ENCODE data around the gene ST3GAL3.
"Not testable (repeated sequence)": the region's sequence is repeated elsewhere in the genome, so short reads cannot be mapped to it uniquely, and the experiment has no call there.

Gene ST3GAL3

GRCh38 chr1:43760745-43761317 is 53.5 kb downstream of the ST3GAL3 start:
- peak; percentile 50 for DNase-seq

DNA sequence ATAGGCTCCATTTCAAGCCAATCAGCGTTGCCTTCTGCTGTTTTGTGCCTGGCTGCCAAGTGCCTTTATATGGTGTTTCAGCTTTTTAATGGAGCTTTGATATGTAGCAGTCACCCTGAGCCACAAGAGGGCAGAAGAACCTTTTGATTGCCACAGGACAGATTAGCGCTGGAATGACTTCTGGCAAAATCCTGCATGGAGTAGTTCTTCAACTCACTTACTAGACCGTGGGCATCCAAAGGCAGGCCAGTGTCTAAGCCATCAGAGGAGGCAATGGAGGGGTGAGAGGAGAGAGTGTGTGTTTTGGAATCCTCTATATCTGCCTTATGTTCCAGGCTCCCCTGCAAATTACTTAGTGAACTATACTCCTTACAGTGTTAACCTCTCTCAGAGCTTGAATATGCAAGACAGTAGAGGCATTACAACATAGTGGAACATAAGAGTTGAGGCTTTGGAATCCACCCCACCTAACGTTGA is 56.2 kb downstream of the ST3GAL3 start:
- DNase-seq, result peak; percentile 89

DNA sequence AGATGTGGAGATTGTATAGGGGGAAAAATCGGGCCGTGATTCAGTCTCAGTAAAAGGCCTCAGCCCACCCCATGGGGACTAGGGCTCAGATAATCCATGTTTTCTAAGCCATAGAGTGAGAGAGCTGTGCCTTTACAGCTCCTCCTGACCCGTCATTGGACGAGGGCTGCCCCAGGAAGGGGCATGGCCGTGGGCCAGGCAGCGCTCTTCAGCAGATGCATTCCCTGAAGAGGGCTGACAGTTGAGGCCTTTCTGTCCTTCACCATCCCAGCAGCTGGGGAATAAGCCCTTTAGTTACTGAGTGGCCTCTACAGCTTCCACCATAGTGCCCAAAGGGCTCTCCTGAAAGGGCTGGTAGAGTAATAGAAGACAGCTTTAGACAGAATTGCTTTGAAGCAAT is 57.2 kb downstream of the ST3GAL3 start:
- DNase-seq, result no peak

GRCh38 chr1:43766086-43766784 is 58.9 kb downstream of the ST3GAL3 start:
- DNase-seq, result no peak

DNA sequence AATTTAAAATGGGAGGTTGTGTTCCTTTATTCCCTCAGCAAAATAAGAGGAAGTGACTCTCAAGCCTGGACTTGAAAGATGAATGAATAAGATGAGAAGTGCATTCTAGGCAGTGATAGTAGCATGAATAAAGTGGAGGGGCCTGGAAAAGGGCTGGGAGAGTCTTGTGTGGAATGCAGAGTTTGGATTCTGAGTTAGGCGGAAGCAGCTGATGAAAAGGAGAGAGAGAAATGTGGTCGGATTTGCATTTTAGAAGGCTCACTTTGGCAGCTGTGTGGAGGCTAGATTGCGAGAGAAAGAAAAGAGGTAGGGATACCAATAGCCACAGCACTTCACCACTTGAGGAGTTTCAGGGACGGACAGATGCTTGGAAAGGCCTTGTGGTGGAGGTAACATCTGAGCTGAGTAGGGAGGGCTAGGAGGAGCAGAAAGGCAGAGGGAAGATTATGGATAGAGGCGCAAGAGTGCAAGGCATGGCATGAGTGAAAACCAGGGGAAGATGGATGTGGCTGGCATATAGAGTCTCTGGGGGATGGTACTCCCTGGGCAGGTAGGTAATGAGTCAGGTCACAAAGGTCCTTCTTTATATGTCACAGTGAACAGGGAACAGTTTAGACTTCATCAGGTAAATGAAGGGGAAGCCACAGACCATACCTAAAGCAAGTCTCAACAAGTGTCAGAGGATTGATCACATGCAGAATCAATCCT is 59.6 kb downstream of the ST3GAL3 start:
- peak; percentile 37 for DNase-seq

DNA sequence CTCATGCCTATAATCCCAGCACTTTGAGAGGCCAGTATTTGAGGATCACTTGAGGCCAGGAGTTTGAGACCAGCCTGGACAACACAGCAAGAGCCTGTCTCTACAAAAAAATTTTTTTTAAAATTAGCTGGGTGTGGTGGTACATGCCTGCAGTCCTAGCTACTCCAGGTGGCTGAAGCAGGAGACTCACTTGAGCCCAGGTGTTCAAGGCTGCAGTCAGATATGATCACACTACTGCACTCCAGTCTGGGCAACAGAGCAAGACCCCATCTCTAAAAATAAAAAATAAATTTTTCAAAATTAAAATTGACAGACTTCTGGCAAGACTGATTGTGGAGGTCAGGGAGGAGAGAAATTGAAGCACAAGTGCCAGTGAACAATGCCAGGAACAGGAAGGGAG is 60.8 kb downstream of the ST3GAL3 start:
- no peak for DNase-seq

GRCh38 chr1:43769350-43769908 is 62.1 kb downstream of the ST3GAL3 start:
- DNase-seq, result no peak

DNA sequence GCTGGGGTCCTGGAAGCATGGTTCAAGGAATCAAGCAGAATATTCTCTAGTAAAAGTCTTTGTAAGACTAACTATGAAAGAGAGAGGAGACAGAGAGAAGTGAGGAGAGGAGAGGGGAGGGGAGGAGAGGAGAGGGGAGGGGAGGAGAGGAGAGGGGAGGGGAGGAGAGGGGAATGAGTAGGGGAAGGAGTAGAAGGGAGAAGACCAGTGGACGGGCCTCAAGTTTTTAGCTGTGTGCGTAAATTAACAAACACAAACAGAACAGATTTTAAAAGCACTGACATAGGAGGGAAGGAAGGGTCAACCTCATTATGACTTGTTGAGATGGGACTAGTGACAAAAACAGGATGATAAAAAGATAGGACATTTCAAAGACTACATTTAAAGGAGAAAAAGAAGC is 62.8 kb downstream of the ST3GAL3 start:
- no peak for DNase-seq

DNA sequence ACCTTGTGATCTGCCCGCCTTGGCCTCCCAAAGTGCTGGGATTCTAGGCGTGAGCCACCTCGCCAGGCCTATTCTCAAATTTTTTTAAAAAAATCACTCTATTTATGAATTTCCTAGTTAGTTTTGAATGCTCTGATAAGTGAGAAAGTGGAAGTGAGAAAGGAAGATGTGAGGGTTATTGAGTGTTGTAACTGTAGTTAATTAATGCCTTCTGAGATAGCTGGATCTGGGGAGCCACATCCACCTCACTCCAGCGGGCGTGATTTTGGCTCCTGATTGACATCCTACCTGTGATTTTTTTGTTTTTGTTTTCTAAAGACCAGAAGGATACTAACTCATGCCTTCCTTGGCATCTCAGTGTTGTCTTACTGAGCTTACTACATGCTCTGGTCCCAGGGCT is 65.6 kb downstream of the ST3GAL3 start:
- DNase-seq, result no peak

GRCh38 chr1:43773821-43774220 is 66.5 kb downstream of the ST3GAL3 start:
- DNase-seq, result no peak

DNA sequence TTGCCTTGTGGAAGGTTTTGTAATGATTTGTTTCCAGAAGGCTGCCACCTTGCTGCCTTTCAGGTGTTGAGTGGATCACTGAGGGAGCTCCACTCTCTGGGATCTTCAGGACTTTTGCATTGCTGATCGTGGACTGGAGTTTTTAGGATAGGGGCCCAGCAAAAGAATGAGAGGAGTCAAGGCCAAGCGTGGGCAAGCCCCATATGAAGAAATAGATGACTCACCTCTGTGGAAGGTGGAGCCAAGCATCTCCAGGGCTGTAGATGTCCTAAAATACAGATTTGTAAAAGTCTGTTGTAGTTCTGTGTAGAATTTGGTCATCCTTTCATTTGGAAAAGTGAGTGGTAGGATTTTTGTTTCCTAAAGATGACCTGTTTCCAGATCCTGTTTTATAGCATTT is 67.0 kb downstream of the ST3GAL3 start:
- no peak for DNase-seq

- DNase-seq, result peak; percentile 46
Measured at GRCh38 chr1:43776043-43776761, 68.9 kb downstream of the ST3GAL3 start.

GRCh38 chr1:43777916-43778315 is 70.6 kb downstream of the ST3GAL3 start:
- DNase-seq, result not testable (repeated sequence)

DNA sequence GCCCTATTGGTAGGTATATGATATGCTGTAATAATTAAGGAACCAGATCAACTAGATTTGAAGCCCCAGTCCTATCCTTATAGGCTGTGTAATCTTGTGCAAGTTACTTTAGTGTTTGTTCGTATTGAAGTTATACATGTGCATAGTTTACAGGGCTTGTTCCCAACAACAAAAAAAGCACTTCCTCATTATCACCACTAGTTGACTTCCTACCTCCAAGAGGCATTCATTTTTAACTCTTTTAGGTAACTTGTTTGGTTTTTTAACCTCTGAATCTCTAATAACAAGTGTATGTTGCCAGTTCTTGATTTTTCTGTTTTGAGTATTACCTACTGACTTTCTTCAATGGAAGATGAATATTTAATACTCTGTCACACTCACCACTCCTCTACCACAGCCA is 71.9 kb downstream of the ST3GAL3 start:
- DNase-seq, result peak; percentile 25

GRCh38 chr1:43779805-43780403 is 72.6 kb downstream of the ST3GAL3 start:
- peak; percentile 21 for DNase-seq

GRCh38 chr1:43781574-43781973 is 74.2 kb downstream of the ST3GAL3 start:
- no peak for DNase-seq

DNA sequence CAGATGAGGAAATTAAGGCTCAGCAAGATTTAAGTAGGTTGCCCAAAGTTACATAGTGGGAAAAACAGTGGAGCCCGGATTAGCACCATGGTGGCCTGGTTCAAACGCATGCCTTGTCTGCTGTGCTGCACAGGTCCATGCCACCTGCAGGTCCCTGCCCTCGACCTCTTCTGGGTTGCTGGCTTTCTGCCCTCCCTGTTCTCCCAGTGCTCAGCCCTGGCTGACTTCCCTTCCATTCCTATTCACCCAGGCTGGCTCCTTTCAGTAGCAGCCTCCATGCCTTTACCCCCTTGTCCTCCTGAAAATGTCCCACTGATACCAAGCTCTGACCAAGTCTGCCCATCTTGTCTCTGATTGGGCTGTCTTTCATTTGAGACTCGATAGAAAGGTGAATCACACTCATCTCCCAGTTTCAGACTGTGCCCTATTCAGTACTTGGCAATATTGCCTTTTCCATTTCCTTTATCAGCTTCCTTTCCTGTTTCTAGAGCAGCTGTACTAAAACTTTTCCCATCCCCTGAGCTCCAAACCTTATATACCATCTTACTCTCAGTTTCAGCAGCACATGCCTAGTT is 75.8 kb downstream of the ST3GAL3 start:
- DNase-seq, result no peak

GRCh38 chr1:43783671-43784205 is 76.4 kb downstream of the ST3GAL3 start:
- no peak for DNase-seq

DNA sequence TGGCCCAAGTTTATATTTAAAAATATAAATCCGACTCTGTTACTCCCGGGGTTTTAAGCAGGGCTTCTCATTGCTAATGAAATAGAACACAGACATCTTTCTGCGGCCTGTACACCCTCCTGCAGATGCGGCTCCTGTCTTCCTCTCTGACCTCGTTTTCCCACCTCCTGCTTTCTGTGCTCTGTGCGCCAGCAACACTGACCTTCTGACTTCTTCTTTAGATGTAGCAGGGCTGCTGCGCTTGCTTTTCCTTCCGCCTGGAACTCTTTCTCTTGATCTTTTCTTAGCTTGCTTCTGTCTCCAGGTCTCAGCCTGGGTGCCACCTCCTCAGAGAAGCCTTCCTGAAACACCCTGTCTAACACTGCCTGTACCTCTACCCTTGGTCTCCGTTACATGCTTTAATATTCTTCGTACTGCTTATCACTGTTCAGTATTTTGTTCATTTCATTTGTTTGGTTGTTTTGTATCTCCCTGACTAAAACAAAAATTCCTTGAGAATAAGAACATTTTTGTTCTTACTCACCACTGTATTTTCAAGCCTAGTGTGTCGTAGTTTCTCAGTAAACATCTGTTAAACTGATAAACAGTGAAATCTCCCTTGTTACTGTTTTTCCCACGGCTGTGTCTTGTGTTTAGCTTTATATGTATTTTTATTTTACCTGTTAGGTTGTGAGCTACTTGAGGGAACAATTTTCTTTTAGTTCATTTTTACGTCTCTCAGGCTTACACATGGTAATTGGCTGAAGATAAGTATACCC is 79.0 kb downstream of the ST3GAL3 start:
- DNase-seq, result no peak

DNA sequence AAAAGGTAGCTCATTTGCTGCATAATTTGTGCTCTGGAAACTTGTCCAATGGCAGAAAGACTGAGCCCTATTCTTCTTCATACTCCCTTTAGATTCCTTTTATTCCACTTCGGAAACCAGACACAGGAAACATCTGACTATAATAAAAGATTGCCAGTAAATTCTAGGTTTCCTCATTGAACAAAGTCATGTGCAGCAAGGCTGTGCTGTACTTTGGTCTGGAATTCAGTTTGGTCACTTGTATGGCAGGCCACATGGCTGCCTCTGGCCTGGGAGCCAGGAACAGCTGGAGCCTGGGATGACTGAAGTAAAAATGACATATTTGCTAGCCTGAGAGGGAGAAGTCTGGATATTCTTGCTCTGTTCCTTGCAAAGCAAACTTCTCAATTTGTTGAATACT is 79.6 kb downstream of the ST3GAL3 start:
- no peak for DNase-seq
